Adrenal gland (tissue), 12 donors: Measurements from ENCODE around the gene DAAM2. TPM values are rescaled to one million over a fixed set of nuclear protein-coding genes. Genes with fewer than 3 reads are reported as not detected.

Experiments used
- DNase-seq, 7 donors: peaks; one replicate each; pipeline ENCODE4 v3.0.0-alpha.2; 2019 to 2020
- H3K27ac ChIP-seq, 5 donors: fragments of 200-600 bp; sonication (generic) in 4 of 5; 1 replicate in 3 of 5; 2 replicates in 2 of 5; pipeline versions ENCODE4 v1.5.1 to v1.8.0; 2016 to 2020; ENCODE audit warnings: mild to moderate bottlenecking in 1 of 5
- H3K27me3 ChIP-seq: fragments of 200-600 bp; 2 replicates; pipeline ENCODE4 v1.8.0; 2021
- H3K36me3 ChIP-seq, 2 donors: fragments of 200-600 bp; replicated peaks in 1 of 2; 1 replicate in 1 of 2; 2 replicates in 1 of 2; pipeline versions ENCODE4 v1.5.1 to v1.8.0; 2018 to 2022
- H3K4me1 ChIP-seq, 2 donors: fragments of 200-600 bp; replicated peaks in 1 of 2; 1 replicate in 1 of 2; 2 replicates in 1 of 2; pipeline versions ENCODE4 v1.5.1 to v1.8.0; 2018 to 2021
- H3K4me3 ChIP-seq, 4 donors: fragments of 200-600 bp; sonication (generic) in 3 of 4; one replicate each; pipeline ENCODE4 v1.5.1; 2016 to 2018
- H3K9me3 ChIP-seq, 3 donors: fragments of 200-600 bp; sonication (generic) in 1 of 3; replicated peaks in 1 of 3; 1 replicate in 2 of 3; 2 replicates in 1 of 3; pipeline versions ENCODE4 v1.5.1 to v1.8.0; 2016 to 2021
- CTCF ChIP-seq, 6 experiments: fragments of 450-650 bp in 4 of 6; fragments of 200-600 bp in 2 of 6; sonication (generic) in 1 of 6; IDR thresholded peaks; 1 replicate in 5 of 6; 2 replicates in 1 of 6; pipeline versions ENCODE4 v1.5.1 to v1.8.0; 2016 to 2021; ENCODE audit warnings: antibody characterized with exemption in 6 of 6, mild to moderate bottlenecking in 2 of 6, moderate library complexity in 1 of 6
- POLR2A ChIP-seq, 2 donors: fragments of 450-650 bp; IDR thresholded peaks; one replicate each; pipeline ENCODE4 v1.6.1; 2017; ENCODE audit warnings: antibody characterized with exemption in 2 of 2, mild to moderate bottlenecking in 2 of 2, moderate library complexity in 1 of 2
- WGBS, 4 donors: extraction: QIAGEN DNeasy Blood & Tissue Kit in 2 of 4; methylation state at CpG; one replicate each; pipeline versions ENCODE4 v1.1.5 to v1.1.7; 2013 to 2017; 5-methylcytosine and 5-hydroxymethylcytosine counted together
- intact Hi-C, 2 donors: fragments of 100-400 bp; cut with DNase I; formaldehyde crosslinking; loops; one replicate each; pipeline versions ENCODE4 v1.14.1 to v1.15.0; 2022 to 2023
- polyA plus RNA-seq, 3 donors: library from polyadenylated mRNA; stranded (reverse); fragments of 200-250 nt in 2 of 3; fragments of 350-450 nt in 1 of 3; fragmentation: Illumina TruSeq in 1 of 3; extraction: RNeasy Lipid Tissue Mini Kit (QIAGEN cat#74804) in 1 of 3; gene quantifications; one replicate each; pipeline ENCODE4 v1.2.3, GENCODE V29; 2013 to 2014
- total RNA-seq, 9 donors: library from RNA; depleted of rRNA in 4 of 9; stranded (reverse); fragments of >200 nt in 4 of 9; fragments of 120-200 nt in 1 of 9; fragmentation: NEBNext Ultra II Directional in 1 of 9; extraction: Animal tissue kit (Norgen Biotek cat#: 25700) in 1 of 9; gene quantifications; one replicate each; pipeline versions ENCODE4 v1.1.0 to v1.2.4, GENCODE V29; 2013 to 2023
- donor health status: healthy with polysubstance abuse.
- donor health status: Bipolar disorder and iron deficiency.
- donor health status: DM: yes; HTN: yes; CAD: no.
- donor health status: DM: no; HTN: no; CAD: no.
- donor health status: DM: no; HTN: no; CAD: no.
- donor health status: DM: yes; HTN: yes; CAD: no.

The DAAM2 gene
- total and polyA plus RNA-seq, 12 donors: 28.1 to 72.1 (median 53.2) TPM

GRCh38 chr6:39758905-39759605, 33.1 kb upstream of the DAAM2 start:
- H3K27me3 ChIP-seq: no peaks in the 10 kb centered on the region
- no peak overlapping the region for H3K4me3 ChIP-seq
- H3K4me1 ChIP-seq: peaks cover 16 to 40% of the 10 kb centered on the region in 2 donors
- no peaks in the 10 kb centered on the region for H3K36me3 ChIP-seq
- H3K9me3 ChIP-seq: no peaks in the 10 kb centered on the region
- no peak for TF ChIP-seq POLR2A (IDR thresholded peaks at IDR 0.05)
- TF ChIP-seq CTCF (IDR thresholded peaks at IDR 0.05): no peak
- no peak for DNase-seq
- intact Hi-C loops: no loop called here
- no peak overlapping the region for H3K27ac ChIP-seq
- WGBS, 4 donors: 69 to 81% (median 78%) methylated on average over 2 of the region's 2 CpGs

GRCh38 chr6:39760226-39760952, 31.8 kb upstream of the DAAM2 start:
- Histone ChIP-seq H3K9me3 (no peaks in the 10 kb centered on the region), H3K27ac (no peak overlapping the region), H3K36me3 (no peaks in the 10 kb centered on the region), H3K4me3 (no peak overlapping the region), H3K27me3 (no peaks in the 10 kb centered on the region), H3K4me1 (peaks cover 16 to 26% of the 10 kb centered on the region in 2 donors)
- intact Hi-C loops: no loop called here
- 34 to 41% (median 38%) methylated on average over 3 of the region's 3 CpGs for WGBS, 4 donors
- TF ChIP-seq POLR2A (IDR thresholded peaks at IDR 0.05): no peak
- TF ChIP-seq CTCF (IDR thresholded peaks at IDR 0.05): no peak
- DNase-seq: peak in 1 of 7 donors; percentile 21

GRCh38 chr6:39765508-39766065, 26.6 kb upstream of the DAAM2 start:
- no peaks in the 10 kb centered on the region for H3K36me3 ChIP-seq
- intact Hi-C loops: no loop called here
- no peak for DNase-seq
- 80 to 87% (median 83%) methylated on average over 3 of the region's 3 CpGs for WGBS, 4 donors
- H3K9me3 ChIP-seq: no peaks in the 10 kb centered on the region
- TF ChIP-seq CTCF (IDR thresholded peaks at IDR 0.05): no peak
- no peak for TF ChIP-seq POLR2A (IDR thresholded peaks at IDR 0.05)
- no peaks in the 10 kb centered on the region for H3K27me3 ChIP-seq
- H3K4me3 ChIP-seq: no peak overlapping the region
- H3K27ac ChIP-seq: no peak overlapping the region
- H3K4me1 ChIP-seq: peaks cover 2 to 5% of the 10 kb centered on the region in 2 donors

GRCh38 chr6:39769012-39769411, 23.2 kb upstream of the DAAM2 start:
- H3K27ac ChIP-seq: no peak overlapping the region
- H3K36me3 ChIP-seq: no peaks in the 10 kb centered on the region
- no peak for DNase-seq
- intact Hi-C loops: no loop called here
- no peaks in the 10 kb centered on the region for H3K4me1 ChIP-seq
- H3K27me3 ChIP-seq: no peaks in the 10 kb centered on the region
- H3K4me3 ChIP-seq: no peak overlapping the region
- WGBS, 4 donors: 88 to 94% (median 89%) methylated on average over 5 of the region's 5 CpGs
- H3K9me3 ChIP-seq: no peaks in the 10 kb centered on the region
- no peak for TF ChIP-seq POLR2A (IDR thresholded peaks at IDR 0.05)
- no peak for TF ChIP-seq CTCF (IDR thresholded peaks at IDR 0.05)
